Loucy (cell line): Measurements from ENCODE around the gene RNU4-1.

Experiments
- EZH2phosphoT487 ChIP-seq: fragments of 200-600 bp; IDR thresholded peaks from 2 replicates; pipeline ENCODE4 v1.6.1; 2018; ENCODE audit warnings: antibody characterized with exemption, mild to moderate bottlenecking, moderate library complexity, borderline replicate concordance
- TF ChIP-seq, protein P1 (sequence below): fragments of 200-600 bp; sonication (generic); conservative IDR thresholded peaks from 2 replicates; pipeline ENCODE4 v1.5.1; 2014; ENCODE audit warnings: mild to moderate bottlenecking, antibody characterized with exemption, low read length

DNA sequence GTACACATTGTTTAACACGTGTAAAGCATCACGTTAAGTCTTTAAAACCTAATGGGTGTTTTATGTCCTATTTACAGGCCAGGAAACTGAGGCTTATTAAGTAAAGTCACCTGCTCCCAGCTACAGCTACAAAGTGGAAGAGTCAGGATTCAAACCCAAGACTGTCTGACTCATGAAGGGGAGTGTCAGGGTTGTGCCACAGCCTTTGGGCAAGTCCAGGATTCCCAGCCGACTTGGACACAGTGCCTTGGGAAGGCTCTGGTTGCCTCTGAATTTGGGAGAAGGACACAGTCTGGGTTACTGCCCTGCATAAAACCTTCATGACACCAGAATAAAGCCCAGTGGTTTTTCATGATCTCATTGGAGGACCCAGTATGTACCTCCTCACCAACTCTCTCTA lies 8.7 kb downstream of the RNU4-1 start:
- TF ChIP-seq, protein P1, sequence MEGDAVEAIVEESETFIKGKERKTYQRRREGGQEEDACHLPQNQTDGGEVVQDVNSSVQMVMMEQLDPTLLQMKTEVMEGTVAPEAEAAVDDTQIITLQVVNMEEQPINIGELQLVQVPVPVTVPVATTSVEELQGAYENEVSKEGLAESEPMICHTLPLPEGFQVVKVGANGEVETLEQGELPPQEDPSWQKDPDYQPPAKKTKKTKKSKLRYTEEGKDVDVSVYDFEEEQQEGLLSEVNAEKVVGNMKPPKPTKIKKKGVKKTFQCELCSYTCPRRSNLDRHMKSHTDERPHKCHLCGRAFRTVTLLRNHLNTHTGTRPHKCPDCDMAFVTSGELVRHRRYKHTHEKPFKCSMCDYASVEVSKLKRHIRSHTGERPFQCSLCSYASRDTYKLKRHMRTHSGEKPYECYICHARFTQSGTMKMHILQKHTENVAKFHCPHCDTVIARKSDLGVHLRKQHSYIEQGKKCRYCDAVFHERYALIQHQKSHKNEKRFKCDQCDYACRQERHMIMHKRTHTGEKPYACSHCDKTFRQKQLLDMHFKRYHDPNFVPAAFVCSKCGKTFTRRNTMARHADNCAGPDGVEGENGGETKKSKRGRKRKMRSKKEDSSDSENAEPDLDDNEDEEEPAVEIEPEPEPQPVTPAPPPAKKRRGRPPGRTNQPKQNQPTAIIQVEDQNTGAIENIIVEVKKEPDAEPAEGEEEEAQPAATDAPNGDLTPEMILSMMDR: no peak
- TF ChIP-seq EZH2phosphoT487: no peak
